GM18868 (cell line): ENCODE measurements around the gene PUDP.
"Not testable (repeated sequence)": the region's sequence is repeated elsewhere in the genome, so short reads cannot be mapped to it uniquely, and the experiment has no call there.

Experiments
- ATAC-seq: cut with Tn5 transposase; IDR thresholded peaks from one replicate; pipeline ENCODE4 v1.9.1; 2021; ENCODE audit warnings: mild to moderate bottlenecking, moderate library complexity; ENCODE audit not compliant: unreplicated experiment

The PUDP gene

GRCh38 chrX:7110821-7111276, 37.1 kb downstream of the PUDP start:
- peak; percentile 54 for ATAC-seq

GRCh38 chrX:7109838-7110793, 37.8 kb downstream of the PUDP start:
- ATAC-seq = peak; percentile 63

GRCh38 chrX:7109049-7109531, 38.9 kb downstream of the PUDP start:
- ATAC-seq = no peak

- no peak for ATAC-seq
Measured at GRCh38 chrX:7108030-7108429, 39.9 kb downstream of the PUDP start.

- no peak for ATAC-seq
Measured at GRCh38 chrX:7106649-7107048, 41.3 kb downstream of the PUDP start.

- ATAC-seq = no peak
Measured at GRCh38 chrX:7102119-7102518, 45.8 kb downstream of the PUDP start.

- no peak for ATAC-seq
Measured at GRCh38 chrX:7100022-7100421, 47.9 kb downstream of the PUDP start.

- ATAC-seq = not testable (repeated sequence)
Measured at GRCh38 chrX:7095657-7096056, 52.3 kb downstream of the PUDP start.

GRCh38 chrX:7093305-7093704, 54.6 kb downstream of the PUDP start:
- no peak for ATAC-seq

GRCh38 chrX:7092543-7092942, 55.4 kb downstream of the PUDP start:
- no peak for ATAC-seq

GRCh38 chrX:7091923-7092322, 56.0 kb downstream of the PUDP start:
- no peak for ATAC-seq

GRCh38 chrX:7090641-7091040, 57.3 kb downstream of the PUDP start:
- no peak for ATAC-seq

- peak; percentile 55 for ATAC-seq
Measured at GRCh38 chrX:7088968-7089615, 58.9 kb downstream of the PUDP start.

GRCh38 chrX:7086384-7086783, 61.6 kb downstream of the PUDP start:
- no peak for ATAC-seq

GRCh38 chrX:7085879-7086278, 62.1 kb downstream of the PUDP start:
- ATAC-seq = no peak

- ATAC-seq = no peak
Measured at GRCh38 chrX:7084841-7085240, 63.1 kb downstream of the PUDP start.

- ATAC-seq = peak; percentile 91
Measured at GRCh38 chrX:7083468-7084396, 64.2 kb downstream of the PUDP start.

GRCh38 chrX:7083021-7083420, 64.9 kb downstream of the PUDP start:
- no peak for ATAC-seq

GRCh38 chrX:7082556-7082955, 65.4 kb downstream of the PUDP start:
- no peak for ATAC-seq

- ATAC-seq = no peak
Measured at GRCh38 chrX:7077241-7078230, 70.4 kb downstream of the PUDP start.
